Ovary (tissue), 3 donors: ENCODE measurements around the gene STAG3.

Experiments used
- EP300 ChIP-seq: sonication (generic); formaldehyde crosslinking; IDR thresholded peaks from one replicate; pipeline ENCODE4 v1.6.1; 2017; ENCODE audit warnings: antibody characterized with exemption
- POLR2A ChIP-seq: fragments of 450-650 bp; IDR thresholded peaks from one replicate; pipeline ENCODE4 v1.6.1; 2017; ENCODE audit warnings: antibody characterized with exemption, mild to moderate bottlenecking, moderate library complexity
- TF ChIP-seq, protein P1 (sequence below), 3 donors: fragments of 450-650 bp in 2 of 3; fragments of 200-600 bp in 1 of 3; IDR thresholded peaks; one replicate each; pipeline versions ENCODE4 v1.5.1 to v1.8.0; 2016 to 2022; ENCODE audit warnings: antibody characterized with exemption in 3 of 3, mild to moderate bottlenecking in 1 of 3
- donor health status: DM: no; HTN: no; CAD: no.

DNA sequence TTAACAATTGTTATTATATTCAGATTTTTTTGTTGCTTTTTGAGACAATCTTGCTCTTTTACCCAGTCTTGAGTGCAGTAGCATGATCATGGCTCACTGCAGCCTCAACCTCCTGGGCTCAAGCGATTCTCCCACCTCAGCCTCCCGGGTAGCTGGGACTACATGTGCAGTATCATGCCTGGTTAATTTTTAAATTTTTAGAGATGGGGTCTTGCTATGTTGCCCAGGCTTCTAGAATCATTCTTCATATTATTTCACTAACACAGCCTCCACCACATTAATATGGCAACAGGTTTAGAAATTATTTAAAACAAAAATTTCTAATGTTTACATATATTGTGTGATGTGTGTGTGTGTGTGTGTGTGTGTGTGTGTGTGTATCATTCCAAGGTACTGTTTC lies 30.4 kb upstream of the STAG3 start:
- TF ChIP-seq POLR2A: no peak
- TF ChIP-seq, protein P1, sequence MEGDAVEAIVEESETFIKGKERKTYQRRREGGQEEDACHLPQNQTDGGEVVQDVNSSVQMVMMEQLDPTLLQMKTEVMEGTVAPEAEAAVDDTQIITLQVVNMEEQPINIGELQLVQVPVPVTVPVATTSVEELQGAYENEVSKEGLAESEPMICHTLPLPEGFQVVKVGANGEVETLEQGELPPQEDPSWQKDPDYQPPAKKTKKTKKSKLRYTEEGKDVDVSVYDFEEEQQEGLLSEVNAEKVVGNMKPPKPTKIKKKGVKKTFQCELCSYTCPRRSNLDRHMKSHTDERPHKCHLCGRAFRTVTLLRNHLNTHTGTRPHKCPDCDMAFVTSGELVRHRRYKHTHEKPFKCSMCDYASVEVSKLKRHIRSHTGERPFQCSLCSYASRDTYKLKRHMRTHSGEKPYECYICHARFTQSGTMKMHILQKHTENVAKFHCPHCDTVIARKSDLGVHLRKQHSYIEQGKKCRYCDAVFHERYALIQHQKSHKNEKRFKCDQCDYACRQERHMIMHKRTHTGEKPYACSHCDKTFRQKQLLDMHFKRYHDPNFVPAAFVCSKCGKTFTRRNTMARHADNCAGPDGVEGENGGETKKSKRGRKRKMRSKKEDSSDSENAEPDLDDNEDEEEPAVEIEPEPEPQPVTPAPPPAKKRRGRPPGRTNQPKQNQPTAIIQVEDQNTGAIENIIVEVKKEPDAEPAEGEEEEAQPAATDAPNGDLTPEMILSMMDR (IDR thresholded peaks at IDR 0.05): no peak
- TF ChIP-seq EP300: no peak
